Endothelial cell of umbilical vein (primary cell): ENCODE results near the gene CDH23. TPM values are rescaled to one million over a fixed set of nuclear protein-coding genes. Genes with fewer than 3 reads are reported as not detected.

ENCODE experiments used
- BruUV-seq: library from RNA; stranded (reverse); fragments of 400-500 nt; replicated peaks from 2 replicates; lab custom pipeline; 2021; lab: Mats Ljungman, UMichigan
- CTCF ChIA-PET: fragments of 300-600, 350-600 bp; sonication (Branson Sonifier 250); formaldehyde crosslinking; loops from one replicate; lab custom pipeline; 2021; ENCODE audit warnings: antibody characterized with exemption, inconsistent platforms; lab: Charles Lee
- POLR2A ChIA-PET: fragments of 300-600, 350-600 bp; sonication (Branson Sonifier 250); formaldehyde crosslinking; loops from one replicate; lab custom pipeline; 2021; ENCODE audit warnings: antibody characterized with exemption, inconsistent platforms; lab: Charles Lee
- DNase-seq: peaks from one replicate; pipeline ENCODE4 v3.0.0-alpha.2; 2011; ENCODE audit warnings: low read depth, low spot score
- FAIRE-seq: peaks from 2 replicates; lab custom pipeline; 2011; peaks lifted over from hg19 to GRCh38; lab: Jason Lieb, UNC
- H2AFZ ChIP-seq: 2 replicates; pipeline ENCODE4 v1.6.0; 2012; ENCODE audit warnings: low read depth, low read length, control low read depth, inconsistent platforms
- H3K27ac ChIP-seq: 2 replicates; pipeline ENCODE4 v1.5.1; 2011; ENCODE audit warnings: low read depth, mild to moderate bottlenecking, control low read depth, low read length, moderate library complexity; ENCODE audit not compliant: insufficient read depth
- H3K27me3 ChIP-seq, 2 experiments: 2 replicates each; pipeline versions ENCODE4 v1.6.0 to v1.6.1; 2011; ENCODE audit warnings: low read length in 2 of 2, mixed read lengths in 1 of 2; ENCODE audit not compliant: control insufficient read depth in 2 of 2, insufficient read depth in 2 of 2
- H3K36me3 ChIP-seq, 2 experiments: 2 replicates in 1 of 2; 3 replicates in 1 of 2; pipeline ENCODE4 v1.5.1; 2011; ENCODE audit warnings: low read length in 2 of 2, mild to moderate bottlenecking in 1 of 2, moderate library complexity in 1 of 2; ENCODE audit not compliant: control insufficient read depth in 2 of 2, insufficient read depth in 2 of 2; ENCODE audit errors: extremely low read depth in 1 of 2
- H3K4me1 ChIP-seq: 3 replicates; pipeline ENCODE4 v1.5.1; 2011; ENCODE audit warnings: mild to moderate bottlenecking, low read length; ENCODE audit not compliant: control insufficient read depth, insufficient read depth; ENCODE audit errors: extremely low read depth
- H3K4me2 ChIP-seq: 2 replicates; pipeline ENCODE4 v1.6.1; 2011; ENCODE audit warnings: low read length, control low read depth, mixed read lengths; ENCODE audit not compliant: insufficient read depth
- H3K4me3 ChIP-seq, 3 experiments: fragments of 200-600 bp in 1 of 3; sonication (generic), shearing (Covaris generic) in 1 of 3; replicated peaks in 1 of 3; 2 replicates each; pipeline ENCODE4 v1.5.1; 2011 to 2016; ENCODE audit warnings: control low read depth in 3 of 3, low read length in 3 of 3, mild to moderate bottlenecking in 2 of 3, inconsistent platforms in 1 of 3, low read depth in 1 of 3, moderate library complexity in 1 of 3; ENCODE audit not compliant: insufficient read depth in 1 of 3
- H3K79me2 ChIP-seq: 2 replicates; pipeline ENCODE4 v1.6.0; 2012; ENCODE audit warnings: low read length, inconsistent platforms; ENCODE audit not compliant: control insufficient read depth, insufficient read depth
- H3K9ac ChIP-seq: replicated peaks from 2 replicates; pipeline ENCODE3; 2011; ENCODE audit warnings: low read length, control low read depth; ENCODE audit not compliant: insufficient read depth; ENCODE audit errors: extremely low read depth
- H3K9me1 ChIP-seq: replicated peaks from 3 replicates; pipeline ENCODE4 v1.6.0; 2011; ENCODE audit warnings: mild to moderate bottlenecking, low read length; ENCODE audit not compliant: control insufficient read depth, insufficient read depth; ENCODE audit errors: extremely low read depth
- H3K9me3 ChIP-seq: replicated peaks from 2 replicates; pipeline ENCODE4 v1.5.1; 2012; ENCODE audit warnings: low read length, inconsistent platforms; ENCODE audit not compliant: control insufficient read depth, insufficient read depth
- H4K20me1 ChIP-seq: replicated peaks from 2 replicates; pipeline ENCODE3; 2011; ENCODE audit warnings: mild to moderate bottlenecking, low read length; ENCODE audit not compliant: control insufficient read depth, insufficient read depth; ENCODE audit errors: extremely low read depth
- CTCF ChIP-seq, 2 donors: IDR thresholded peaks; 1 replicate in 1 of 2; 2 replicates in 1 of 2; pipeline ENCODE4 v1.5.1; 2011; ENCODE audit warnings: low read length in 2 of 2, mild to moderate bottlenecking in 2 of 2, moderate library complexity in 2 of 2, control low read depth in 1 of 2, inconsistent platforms in 1 of 2, low read depth in 1 of 2; ENCODE audit not compliant: insufficient read depth in 1 of 2; ENCODE audit errors: extremely low read depth in 1 of 2
- EZH2 ChIP-seq: IDR thresholded peaks from 2 replicates; pipeline ENCODE4 v1.6.1; 2012; ENCODE audit warnings: borderline replicate concordance, low read depth, mild to moderate bottlenecking, moderate library complexity, low read length, inconsistent platforms; ENCODE audit not compliant: severe bottlenecking
- FOS ChIP-seq: IDR thresholded peaks from 2 replicates; pipeline ENCODE4 v1.6.1; 2011; ENCODE audit warnings: mild to moderate bottlenecking, low read length, moderate library complexity, borderline replicate concordance; ENCODE audit not compliant: insufficient read depth
- GATA2 ChIP-seq: IDR thresholded peaks from 2 replicates; pipeline ENCODE4 v1.7.0; 2011; ENCODE audit warnings: low read depth, mild to moderate bottlenecking, moderate library complexity, mixed read lengths, low read length; ENCODE audit not compliant: insufficient read length, insufficient read depth
- JUN ChIP-seq: IDR thresholded peaks from 2 replicates; pipeline ENCODE4 v1.6.1; 2011; ENCODE audit warnings: borderline replicate concordance, low read depth; ENCODE audit not compliant: insufficient read length, insufficient read depth
- MAX ChIP-seq: IDR thresholded peaks from 2 replicates; pipeline ENCODE4 v1.6.1; 2011; ENCODE audit not compliant: insufficient read depth, insufficient read length
- MYC ChIP-seq: IDR thresholded peaks from one replicate; pipeline ENCODE4 v1.6.1; 2011; ENCODE audit warnings: mild to moderate bottlenecking, low read depth, low read length
- POLR2A ChIP-seq: IDR thresholded peaks from 2 replicates; pipeline ENCODE4 v1.6.1; 2012; ENCODE audit warnings: low read depth, mild to moderate bottlenecking, control low read depth, low read length
- POLR2AphosphoS5 ChIP-seq: IDR thresholded peaks from 2 replicates; pipeline ENCODE4 v1.6.1; 2012; ENCODE audit warnings: low read depth, mild to moderate bottlenecking, control low read depth, low read length, moderate library complexity; ENCODE audit not compliant: insufficient read depth
- dilution Hi-C: fragments of 300-500 bp; cut with MboI; formaldehyde crosslinking; loops from one replicate; pipeline ENCODE4 v1.15.0; 2019; ENCODE audit warnings: low sequenced_read_pairs; ENCODE audit not compliant: extremely low pct_ligation_motif_present
- intact Hi-C: fragments of 100-400 bp; cut with micrococcal nuclease; formaldehyde crosslinking; loops from one replicate; pipeline ENCODE4 v1.10.0; 2022
- polyA plus RNA-seq, 4 experiments: library from polyadenylated mRNA; depleted of rRNA in 3 of 4; stranded (reverse) in 3 of 4; unstranded in 1 of 4; fragments of >200 nt; gene quantifications; 2 replicates each; pipeline versions ENCODE4 v1.2.1 to v1.2.3, GENCODE V29; 2011 to 2012; ENCODE audit warnings: missing spikeins in 1 of 4
- total RNA-seq: library from RNA; stranded (reverse); gene quantifications from 2 replicates; pipeline ENCODE4 v1.2.3, GENCODE V29; 2021

Gene CDH23
- total and polyA plus RNA-seq, 2 donors (not counting 3 experiments of a cell fraction or from before 2014, with no cell fraction given) = not detected

GRCh38 chr10:71406878-71407277 is 10.2 kb downstream of the CDH23 start:
- no peak overlapping the region for H3K4me3 ChIP-seq
- no peaks in the 10 kb centered on the region for H3K79me2 ChIP-seq
- no peaks in the 10 kb centered on the region for H3K9me3 ChIP-seq
- dilution Hi-C loops = no loop called here
- ChIA-PET POLR2A (no interaction called here), CTCF (no interaction called here)
- no peak for DNase-seq
- no peak for FAIRE-seq
- H3K4me1 ChIP-seq = no peaks in the 10 kb centered on the region
- TF ChIP-seq FOS (no peak), POLR2A (no peak), MAX (no peak), JUN (no peak), POLR2AphosphoS5 (no peak), GATA2 (no peak), MYC (no peak), EZH2 (no peak), CTCF (IDR thresholded peaks at IDR 0.05; ENCODE audit: extremely low read depth in 1 of 2, insufficient read depth in 1 of 2, low read depth in 1 of 2, low read length in 2 of 2) (no peak)
- no peaks in the 10 kb centered on the region for H3K9me1 ChIP-seq
- H2AFZ ChIP-seq = no peak overlapping the region
- no peak overlapping the region for H3K9ac ChIP-seq
- peaks cover 3 to 5% of the 10 kb centered on the region in 2 experiments for H3K27me3 ChIP-seq
- no peaks in the 10 kb centered on the region for H3K36me3 ChIP-seq
- H3K27ac ChIP-seq = no peak overlapping the region
- H3K4me2 ChIP-seq = no peak overlapping the region
- BruUV-seq = no TSS peak
- intact Hi-C loops = no loop called here
- no peaks in the 10 kb centered on the region for H4K20me1 ChIP-seq
